ENCODE data around the gene FEM1C. TPM values are rescaled to one million over a fixed set of nuclear protein-coding genes. Genes with fewer than 3 reads are reported as not detected.

The FEM1C gene
- total and polyA plus RNA-seq, 2 experiments from 2014 or later, result 4.7 to 21.6 TPM

GRCh38 chr5:115522832-115523403 is 21.7 kb downstream of the FEM1C start (continued):
- TF ChIP-seq CTCF (conservative IDR thresholded peaks at IDR 0.05; ENCODE audit: low read depth in 2 of 2), result no peak
- no peak for TF ChIP-seq ZNF114 (CRISPR knock-in tag; IDR thresholded peaks at IDR 0.05)
- no peak for TF ChIP-seq STAT1 (IDR thresholded peaks at IDR 0.05; ENCODE audit: unreplicated experiment)
- TF ChIP-seq REST (IDR thresholded peaks at IDR 0.05; ENCODE audit: unreplicated experiment), result no peak
- no peak for TF ChIP-seq EZH2 (IDR thresholded peaks at IDR 0.05; ENCODE audit: low read depth, unreplicated experiment)
- no peak for TF ChIP-seq JUNB (IDR thresholded peaks at IDR 0.05; ENCODE audit: unreplicated experiment)
- no peak for TF ChIP-seq NANOG (IDR thresholded peaks at IDR 0.05; ENCODE audit: borderline replicate concordance)
- TF ChIP-seq EZH2phosphoT487 (IDR thresholded peaks at IDR 0.05; ENCODE audit: unreplicated experiment), result no peak

GRCh38 chr5:115520191-115520590 is 24.4 kb downstream of the FEM1C start:
- Histone ChIP-seq H4K20me1 (replicated peaks; ENCODE audit: insufficient read depth) (0 out of 2 replicates have a peak, but pooled peaks cover 8% of the 10 kb centered on the region), H3F3A (replicated peaks; ENCODE audit: low read depth) (no peaks in the 10 kb centered on the region), H3K27me3 (ENCODE audit: insufficient read depth) (no peaks in the 10 kb centered on the region), H3K4me3 (no peak overlapping the region), H3K79me2 (replicated peaks; ENCODE audit: insufficient read depth) (peaks cover 8% of the 10 kb centered on the region), H3K4me2 (no peak overlapping the region), H3K9me2 (ENCODE audit: insufficient read depth) (no peaks in the 10 kb centered on the region), H3K36me3 (ENCODE audit: insufficient read depth) (peaks cover 3% of the 10 kb centered on the region; the same call in 1 of the 2 replicates), H2AFZ (no peak overlapping the region), H3K4me1 (ENCODE audit: insufficient read depth) (peaks cover 18% of the 10 kb centered on the region), H3K27ac (ENCODE audit: low read depth) (no peak overlapping the region)
- no peaks in the 10 kb centered on the region for H3K9me3 Mint-ChIP-seq
- H3K4me3 Mint-ChIP-seq, result no peak overlapping the region
- H3K27me3 Mint-ChIP-seq (ENCODE audit: insufficient read depth, low read depth, poor library complexity), result no peaks in the 10 kb centered on the region
- H3K4me1 Mint-ChIP-seq, result peaks cover 28% of the 10 kb centered on the region
- TF ChIP-seq POLR2AphosphoS5 (IDR thresholded peaks at IDR 0.05; ENCODE audit: low read depth), result no peak
- TF ChIP-seq ZNF331 (CRISPR knock-in tag; IDR thresholded peaks at IDR 0.05; ENCODE audit: low read depth), result no peak
- no peak for TF ChIP-seq STAT1 (IDR thresholded peaks at IDR 0.05; ENCODE audit: unreplicated experiment)
- no peak for TF ChIP-seq ETS1 (IDR thresholded peaks at IDR 0.05)
- TF ChIP-seq CREB1 (CRISPR knock-in tag; IDR thresholded peaks at IDR 0.05; ENCODE audit: low read depth), result no peak
- TF ChIP-seq EZH2phosphoT487 (IDR thresholded peaks at IDR 0.05; ENCODE audit: unreplicated experiment), result no peak
- no peak for TF ChIP-seq REST (IDR thresholded peaks at IDR 0.05; ENCODE audit: unreplicated experiment)
- no peak for TF ChIP-seq JUNB (IDR thresholded peaks at IDR 0.05; ENCODE audit: unreplicated experiment)
- H3K36me3 Mint-ChIP-seq (ENCODE audit: low read depth), result peaks cover 13% of the 10 kb centered on the region
- DNase-seq (ENCODE audit: low spot score), result no peak
- no peak overlapping the region for H3K27ac Mint-ChIP-seq
- ATAC-seq, result no peak

Measured in GM23338 (cell line).